ENCODE measurements around the gene ZNF621. TPM values are rescaled to one million over a fixed set of nuclear protein-coding genes. Genes with fewer than 3 reads are reported as not detected.

Gene ZNF621
- total and polyA plus RNA-seq, 2 donors (not counting 1 experiment from before 2014, with no cell fraction given) = 23.1 to 23.3 TPM

DNA sequence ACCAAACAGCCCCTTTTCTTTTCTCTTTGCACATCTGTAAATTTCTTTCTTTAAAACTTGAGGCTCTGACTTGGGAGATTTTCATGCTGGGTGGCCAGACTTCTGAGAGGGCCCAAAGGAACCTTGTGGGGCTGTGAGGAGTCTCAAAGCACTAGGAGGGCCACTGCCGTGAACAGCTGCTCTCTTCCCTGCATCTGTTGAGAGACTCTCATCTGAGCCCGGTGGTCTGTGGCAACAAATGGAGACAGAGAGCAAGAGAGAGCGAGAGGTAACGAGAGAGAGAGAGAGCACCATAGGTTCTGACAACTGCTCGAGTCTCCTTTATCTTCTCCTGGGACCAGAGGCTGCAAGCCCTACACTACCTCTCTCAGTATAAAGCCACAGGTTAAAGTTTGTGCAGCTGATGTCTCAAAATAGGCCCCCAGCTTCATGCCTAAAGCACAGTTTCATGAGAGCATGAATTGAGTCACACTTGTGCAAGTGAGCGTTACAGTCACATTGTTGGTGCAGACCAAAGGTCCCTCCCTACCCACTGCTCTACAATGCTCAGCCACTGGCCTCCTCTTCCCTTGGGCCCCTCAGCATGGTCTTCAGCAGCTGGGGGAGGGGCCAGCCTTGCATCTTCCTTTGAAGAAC lies 60.7 kb downstream of the ZNF621 start:
- no peaks in the 10 kb centered on the region for H3K36me3 ChIP-seq (ENCODE audit: control insufficient read depth, insufficient read depth, low read length)
- no peak overlapping the region for H3K4me2 ChIP-seq (ENCODE audit: extremely low read depth, insufficient read depth, low read length)
- no peak overlapping the region for H3K4me3 ChIP-seq (replicated peaks in 1 of 4; ENCODE audit: control extremely low read depth in 1 of 4, insufficient read depth in 1 of 4, low read depth in 3 of 4, low read length in 4 of 4)
- H3K9ac ChIP-seq (ENCODE audit: insufficient read depth, low read length) = no peak overlapping the region
- H2AFZ ChIP-seq (ENCODE audit: low read length) = no peak overlapping the region
- no peaks in the 10 kb centered on the region for H3K27me3 ChIP-seq (ENCODE audit: control insufficient read depth, insufficient read depth, low read length)
- H3K4me1 ChIP-seq (ENCODE audit: control insufficient read depth, extremely low read depth, insufficient read depth, low read length) = no peaks in the 10 kb centered on the region
- no peak overlapping the region for H3K27ac ChIP-seq (ENCODE audit: insufficient read depth, low read length)
- H3K79me2 ChIP-seq (ENCODE audit: control insufficient read depth, insufficient read depth, low read length) = no peaks in the 10 kb centered on the region
- no peaks in the 10 kb centered on the region for H4K20me1 ChIP-seq (ENCODE audit: control insufficient read depth, extremely low read depth, insufficient read depth, low read length)
- TF ChIP-seq, protein P1, sequence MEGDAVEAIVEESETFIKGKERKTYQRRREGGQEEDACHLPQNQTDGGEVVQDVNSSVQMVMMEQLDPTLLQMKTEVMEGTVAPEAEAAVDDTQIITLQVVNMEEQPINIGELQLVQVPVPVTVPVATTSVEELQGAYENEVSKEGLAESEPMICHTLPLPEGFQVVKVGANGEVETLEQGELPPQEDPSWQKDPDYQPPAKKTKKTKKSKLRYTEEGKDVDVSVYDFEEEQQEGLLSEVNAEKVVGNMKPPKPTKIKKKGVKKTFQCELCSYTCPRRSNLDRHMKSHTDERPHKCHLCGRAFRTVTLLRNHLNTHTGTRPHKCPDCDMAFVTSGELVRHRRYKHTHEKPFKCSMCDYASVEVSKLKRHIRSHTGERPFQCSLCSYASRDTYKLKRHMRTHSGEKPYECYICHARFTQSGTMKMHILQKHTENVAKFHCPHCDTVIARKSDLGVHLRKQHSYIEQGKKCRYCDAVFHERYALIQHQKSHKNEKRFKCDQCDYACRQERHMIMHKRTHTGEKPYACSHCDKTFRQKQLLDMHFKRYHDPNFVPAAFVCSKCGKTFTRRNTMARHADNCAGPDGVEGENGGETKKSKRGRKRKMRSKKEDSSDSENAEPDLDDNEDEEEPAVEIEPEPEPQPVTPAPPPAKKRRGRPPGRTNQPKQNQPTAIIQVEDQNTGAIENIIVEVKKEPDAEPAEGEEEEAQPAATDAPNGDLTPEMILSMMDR (conservative IDR thresholded peaks at IDR 0.05 in 1 of 2, IDR thresholded peaks at IDR 0.05 in 1 of 2; ENCODE audit: low read depth in 1 of 2, low read length in 2 of 2) = no peak
- DNase-seq (ENCODE audit: low read depth in 2 of 2) = no peak
- no peaks in the 10 kb centered on the region for H3K9me3 ChIP-seq (ENCODE audit: control insufficient read depth, insufficient read depth, low read depth, low read length)

DNA sequence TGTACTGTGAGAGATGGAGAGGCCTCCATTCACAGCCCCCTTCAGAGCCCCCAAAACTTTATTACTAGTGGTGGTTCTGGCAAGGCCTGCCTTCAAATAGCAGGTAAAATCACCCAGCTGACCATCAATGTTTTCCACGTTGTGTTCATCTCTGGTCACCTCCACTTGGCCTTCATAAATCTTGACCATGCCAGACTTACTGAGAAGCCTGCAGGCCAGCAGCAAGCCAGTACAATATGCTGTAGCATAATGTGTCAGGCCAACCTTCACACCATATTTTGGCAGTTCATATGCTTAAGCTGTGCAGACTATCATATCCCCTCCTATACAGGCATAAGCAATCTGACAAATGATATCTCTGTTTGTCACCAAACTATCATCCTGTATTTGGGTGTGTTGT lies 62.1 kb downstream of the ZNF621 start:
- Histone ChIP-seq H3K27me3 (ENCODE audit: control insufficient read depth, insufficient read depth, low read length) (no peaks in the 10 kb centered on the region), H3K4me3 (replicated peaks in 1 of 4; ENCODE audit: control extremely low read depth in 1 of 4, insufficient read depth in 1 of 4, low read depth in 3 of 4, low read length in 4 of 4) (no peak overlapping the region), H3K9ac (ENCODE audit: insufficient read depth, low read length) (no peak overlapping the region)

DNA sequence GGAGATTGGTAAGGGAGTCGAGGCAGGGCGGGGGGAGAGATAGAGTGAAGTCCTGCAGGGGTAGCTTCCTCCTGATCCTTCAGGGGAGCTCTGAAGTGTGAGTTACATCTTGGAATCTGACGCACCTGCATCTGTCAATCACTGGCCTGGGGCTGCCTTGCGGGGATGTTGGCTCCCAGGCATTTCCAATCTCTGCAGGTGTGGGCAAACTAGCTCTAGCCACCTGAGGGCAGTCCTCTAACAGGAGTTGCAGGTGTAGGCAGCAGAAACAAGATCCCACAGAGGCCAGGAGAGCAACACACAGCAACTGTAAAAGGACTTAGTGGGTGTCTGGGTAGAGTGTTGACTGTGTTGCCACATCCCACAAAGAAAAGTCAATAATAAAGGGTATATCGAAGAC lies 63.6 kb downstream of the ZNF621 start:
- H3K9ac ChIP-seq (ENCODE audit: insufficient read depth, low read length) = no peak overlapping the region
- no peaks in the 10 kb centered on the region for H3K36me3 ChIP-seq (ENCODE audit: control insufficient read depth, insufficient read depth, low read length)
- H3K4me2 ChIP-seq (ENCODE audit: extremely low read depth, insufficient read depth, low read length) = no peak overlapping the region
- H3K79me2 ChIP-seq (ENCODE audit: control insufficient read depth, insufficient read depth, low read length) = no peaks in the 10 kb centered on the region
- no peak overlapping the region for H2AFZ ChIP-seq (ENCODE audit: low read length)
- H3K4me1 ChIP-seq (ENCODE audit: control insufficient read depth, extremely low read depth, insufficient read depth, low read length) = no peaks in the 10 kb centered on the region
- no peaks in the 10 kb centered on the region for H4K20me1 ChIP-seq (ENCODE audit: control insufficient read depth, extremely low read depth, insufficient read depth, low read length)
- no peaks in the 10 kb centered on the region for H3K9me3 ChIP-seq (ENCODE audit: control insufficient read depth, insufficient read depth, low read depth, low read length)
- no peak overlapping the region for H3K4me3 ChIP-seq (replicated peaks in 1 of 4; ENCODE audit: control extremely low read depth in 1 of 4, insufficient read depth in 1 of 4, low read depth in 3 of 4, low read length in 4 of 4)
- DNase-seq (ENCODE audit: low read depth in 2 of 2) = no peak
- no peaks in the 10 kb centered on the region for H3K27me3 ChIP-seq (ENCODE audit: control insufficient read depth, insufficient read depth, low read length)
- TF ChIP-seq EZH2 (IDR thresholded peaks at IDR 0.05; ENCODE audit: low read length, missing control alignments) = no peak
- TF ChIP-seq, protein P1 (conservative IDR thresholded peaks at IDR 0.05 in 1 of 2, IDR thresholded peaks at IDR 0.05 in 1 of 2; ENCODE audit: low read depth in 1 of 2, low read length in 2 of 2) = no peak
- no peak overlapping the region for H3K27ac ChIP-seq (ENCODE audit: insufficient read depth, low read length)

More for the DNA sequence above, 62.1 kb downstream of the ZNF621 start:
- Histone ChIP-seq H2AFZ (ENCODE audit: low read length) (no peak overlapping the region), H3K27ac (ENCODE audit: insufficient read depth, low read length) (no peak overlapping the region), H3K79me2 (ENCODE audit: control insufficient read depth, insufficient read depth, low read length) (no peaks in the 10 kb centered on the region), H4K20me1 (ENCODE audit: control insufficient read depth, extremely low read depth, insufficient read depth, low read length) (no peaks in the 10 kb centered on the region), H3K4me2 (ENCODE audit: extremely low read depth, insufficient read depth, low read length) (no peak overlapping the region), H3K36me3 (ENCODE audit: control insufficient read depth, insufficient read depth, low read length) (no peaks in the 10 kb centered on the region), H3K4me1 (ENCODE audit: control insufficient read depth, extremely low read depth, insufficient read depth, low read length) (no peaks in the 10 kb centered on the region), H3K9me3 (ENCODE audit: control insufficient read depth, insufficient read depth, low read depth, low read length) (no peaks in the 10 kb centered on the region)
- no peak for TF ChIP-seq EZH2 (IDR thresholded peaks at IDR 0.05; ENCODE audit: low read length, missing control alignments)
- TF ChIP-seq, protein P1 (conservative IDR thresholded peaks at IDR 0.05 in 1 of 2, IDR thresholded peaks at IDR 0.05 in 1 of 2; ENCODE audit: low read depth in 1 of 2, low read length in 2 of 2) = no peak
- no peak for DNase-seq (ENCODE audit: low read depth in 2 of 2)

Other genes starting within 250 kb of the ZNF621 start
- gene EIF1B, start 215.3 kb upstream of the ZNF621 start, total RNA-seq = 20.0 and 24.8 TPM in 2 replicates
- gene EIF1B, start 215.3 kb upstream of the ZNF621 start, polyA plus RNA-seq = 34.5 and 36.7 TPM in 2 replicates
- under 0.01 TPM in 1 of 2 replicates, not detected in the other for gene ENTPD3, start 137.8 kb upstream of the ZNF621 start, total RNA-seq
- 0.05 TPM in 1 of 2 replicates, not detected in the other for gene ENTPD3, start 137.8 kb upstream of the ZNF621 start, polyA plus RNA-seq
- 314 and 493 TPM in 2 replicates for gene RPL14, start 67.6 kb upstream of the ZNF621 start, total RNA-seq
- gene RPL14, start 67.6 kb upstream of the ZNF621 start, polyA plus RNA-seq = 658 and 704 TPM in 2 replicates
- 8.7 and 9.6 TPM in 2 replicates for gene ZNF619, start 47.8 kb upstream of the ZNF621 start, total RNA-seq
- 3.2 and 4.2 TPM in 2 replicates for gene ZNF619, start 47.8 kb upstream of the ZNF621 start, polyA plus RNA-seq
- gene ZNF620, start 18.9 kb upstream of the ZNF621 start, total RNA-seq = 1.3 and 1.5 TPM in 2 replicates
- gene ZNF620, start 18.9 kb upstream of the ZNF621 start, polyA plus RNA-seq = 0.44 and 0.51 TPM in 2 replicates